ENCODE data around the gene HOXA9. TPM values are rescaled to one million over a fixed set of nuclear protein-coding genes. Genes with fewer than 3 reads are reported as not detected.

The HOXA9 gene
- total RNA-seq, 8 experiments from 2014 or later = 1.3 to 95.2 (median 2.5) TPM

- H3K27ac ChIP-seq = no peak overlapping the region
- in situ Hi-C loops (cut with MboI; ENCODE audit: low pct_unique_long_range_greater_than_20kb in 2 of 9, low sequenced_read_pairs in 9 of 9, unreplicated experiment in 9 of 9) = loop anchor here in 6 of 9 experiments (10.0 to 25.0 kb wide), 4 partner anchors 783 to 1308 kb away; no protein-coding TSS in a partner anchor
- no peak overlapping the region for H3K4me3 ChIP-seq
- H3K4me1 ChIP-seq (replicated peaks in 1 of 2) = peaks cover 3 to 11% of the 10 kb centered on the region in 2 donors
- no peak for ATAC-seq (replicated peaks in 6 of 8)
- 0 to 64% (median 14%) methylated on average over 5 to 11 of the region's 11 CpGs for WGBS, 10 experiments
These were observed 5.3 kb upstream of the HOXA9 start for GRCh38 chr7:27170426-27171324.

GRCh38 chr7:27169658-27170425 is 4.5 kb upstream of the HOXA9 start:
- H3K27ac ChIP-seq = no peak overlapping the region
- no peak overlapping the region for H3K4me3 ChIP-seq
- 0 to 40% (median 11%) methylated on average over 1 to 5 of the region's 46 CpGs; no CpG with 5 or more reads in 2 of the 10 experiments for WGBS, 10 experiments
- in situ Hi-C loops (cut with MboI; ENCODE audit: low pct_unique_long_range_greater_than_20kb in 2 of 9, low sequenced_read_pairs in 9 of 9, unreplicated experiment in 9 of 9) = loop anchor here in 6 of 9 experiments (10.0 to 25.0 kb wide), 4 partner anchors 783 to 1308 kb away; no protein-coding TSS in a partner anchor
- peak in 6 of 8 experiments; percentile 0 to 43 (median 24) for ATAC-seq (replicated peaks in 6 of 8)
- H3K4me1 ChIP-seq (replicated peaks in 1 of 2) = peaks cover 6 to 11% of the 10 kb centered on the region in 2 donors

- Histone ChIP-seq H3K27ac (no peak overlapping the region), H3K4me3 (no peak overlapping the region), H3K4me1 (replicated peaks in 1 of 2) (peaks cover 6 to 11% of the 10 kb centered on the region in 2 donors)
- WGBS, 10 experiments = 3 to 46% (median 10%) methylated on average over 1 to 20 of the region's 25 CpGs
- in situ Hi-C loops (cut with MboI; ENCODE audit: low pct_unique_long_range_greater_than_20kb in 2 of 9, low sequenced_read_pairs in 9 of 9, unreplicated experiment in 9 of 9) = loop anchor here in 5 of 9 experiments (25.0 kb wide), 3 partner anchors 781 to 1306 kb away; no protein-coding TSS in a partner anchor
- ATAC-seq (replicated peaks in 6 of 8) = peak in 6 of 8 experiments; percentile 1 to 34 (median 16)
These were observed 3.1 kb upstream of the HOXA9 start for GRCh38 chr7:27168265-27168947.

GRCh38 chr7:27167916-27168264 is 2.6 kb upstream of the HOXA9 start:
- Histone ChIP-seq H3K4me3 (no peak overlapping the region), H3K27ac (no peak overlapping the region), H3K4me1 (replicated peaks in 1 of 2) (peaks cover 6 to 11% of the 10 kb centered on the region in 2 donors)
- WGBS, 10 experiments = 4 to 41% (median 19%) methylated on average over 1 to 4 of the region's 4 CpGs; no CpG with 5 or more reads in 4 of the 10 experiments
- in situ Hi-C loops (cut with MboI; ENCODE audit: low pct_unique_long_range_greater_than_20kb in 2 of 9, low sequenced_read_pairs in 9 of 9, unreplicated experiment in 9 of 9) = loop anchor here in 5 of 9 experiments (25.0 kb wide), 3 partner anchors 781 to 1306 kb away; no protein-coding TSS in a partner anchor
- no peak for ATAC-seq (replicated peaks in 6 of 8)

GRCh38 chr7:27166531-27167505 is 1.5 kb upstream of the HOXA9 start:
- no peak overlapping the region for H3K27ac ChIP-seq
- H3K4me1 ChIP-seq (replicated peaks in 1 of 2) = peaks cover 6 to 11% of the 10 kb centered on the region in 2 donors
- no peak overlapping the region for H3K4me3 ChIP-seq
- in situ Hi-C loops (cut with MboI; ENCODE audit: low pct_unique_long_range_greater_than_20kb in 2 of 9, low sequenced_read_pairs in 9 of 9, unreplicated experiment in 9 of 9) = loop anchor here in 5 of 9 experiments (25.0 kb wide), 3 partner anchors 780 to 1305 kb away; no protein-coding TSS in a partner anchor
- WGBS, 10 experiments = 0 to 72% (median 12%) methylated on average over 2 to 15 of the region's 50 CpGs; no CpG with 5 or more reads in 2 of the 10 experiments
- ATAC-seq (replicated peaks in 6 of 8) = peak in 2 of 8 experiments; percentile 0 to 1

- H3K27ac ChIP-seq = no peak overlapping the region
- in situ Hi-C loops (cut with MboI; ENCODE audit: low pct_unique_long_range_greater_than_20kb in 2 of 9, low sequenced_read_pairs in 9 of 9, unreplicated experiment in 9 of 9) = loop anchor here in 5 of 9 experiments (25.0 kb wide), 3 partner anchors 779 to 1304 kb away; no protein-coding TSS in a partner anchor
- H3K4me1 ChIP-seq (replicated peaks in 1 of 2) = peaks cover 6 to 15% of the 10 kb centered on the region in 2 donors
- peak in 2 of 8 experiments; percentile 0 for ATAC-seq (replicated peaks in 6 of 8)
- H3K4me3 ChIP-seq = peak overlapping the region in 3 of 5 donors; percentile 31 to 35 (median 32)
- WGBS, 10 experiments = 0 to 26% (median 15%) methylated on average over 1 to 12 of the region's 46 CpGs; no CpG with 5 or more reads in 5 of the 10 experiments
These were observed 726 bp upstream of the HOXA9 start for GRCh38 chr7:27165996-27166530.

GRCh38 chr7:27164367-27165088 is 809 bp downstream of the HOXA9 start:
- ATAC-seq (replicated peaks in 6 of 8) = peak in 7 of 8 experiments; percentile 3 to 26 (median 9)
- in situ Hi-C loops (cut with MboI; ENCODE audit: low pct_unique_long_range_greater_than_20kb in 2 of 9, low sequenced_read_pairs in 9 of 9, unreplicated experiment in 9 of 9) = loop anchor here in 5 of 9 experiments (25.0 kb wide), 3 partner anchors 777 to 1302 kb away; no protein-coding TSS in a partner anchor
- Histone ChIP-seq H3K4me3 (peak overlapping the region in 4 of 5 donors; percentile 14 to 35 (median 28)), H3K4me1 (replicated peaks in 1 of 2) (peaks cover 10 to 13% of the 10 kb centered on the region in 2 donors), H3K27ac (no peak overlapping the region)
- WGBS, 10 experiments = 0 to 19% (median 3%) methylated on average over 1 to 19 of the region's 47 CpGs; no CpG with 5 or more reads in 4 of the 10 experiments

- H3K4me1 ChIP-seq (replicated peaks in 1 of 2) = peaks cover 10 to 12% of the 10 kb centered on the region in 2 donors
These were observed 1.3 kb downstream of the HOXA9 start for GRCh38 chr7:27164045-27164366.

GRCh38 chr7:27163288-27164044 is 1.9 kb downstream of the HOXA9 start:
- in situ Hi-C loops (cut with MboI; ENCODE audit: low pct_unique_long_range_greater_than_20kb in 2 of 9, low sequenced_read_pairs in 9 of 9, unreplicated experiment in 9 of 9) = loop anchor here in 5 of 9 experiments (25.0 kb wide), 3 partner anchors 776 to 1301 kb away; no protein-coding TSS in a partner anchor
- Histone ChIP-seq H3K27ac (no peak overlapping the region), H3K4me1 (replicated peaks in 1 of 2) (peaks cover 10 to 12% of the 10 kb centered on the region in 2 donors), H3K4me3 (no peak overlapping the region)
- 0 to 74% (median 20%) methylated on average over 1 to 8 of the region's 24 CpGs; no CpG with 5 or more reads in 2 of the 10 experiments for WGBS, 10 experiments
- ATAC-seq (replicated peaks in 6 of 8) = no peak

More at GRCh38 chr7:27164045-27164366, 1.3 kb downstream of the HOXA9 start:
- Histone ChIP-seq H3K4me3 (peak overlapping the region in 3 of 5 donors; percentile 23 to 32 (median 27)), H3K27ac (no peak overlapping the region)
- in situ Hi-C loops (cut with MboI; ENCODE audit: low pct_unique_long_range_greater_than_20kb in 2 of 9, low sequenced_read_pairs in 9 of 9, unreplicated experiment in 9 of 9) = loop anchor here in 5 of 9 experiments (25.0 kb wide), 3 partner anchors 777 to 1302 kb away; no protein-coding TSS in a partner anchor
- ATAC-seq (replicated peaks in 6 of 8) = no peak
- 0 to 58% (median 12%) methylated on average over 1 to 5 of the region's 12 CpGs; no CpG with 5 or more reads in 5 of the 10 experiments for WGBS, 10 experiments

Data from motor neuron (in vitro differentiated cells).